GM21360 (cell line): Measurements from ENCODE around the gene MAP3K5.

Experiments used
- ATAC-seq: cut with Tn5 transposase; IDR thresholded peaks from one replicate; pipeline ENCODE4 v1.9.1; 2021; ENCODE audit warnings: mild to moderate bottlenecking, moderate library complexity; ENCODE audit not compliant: unreplicated experiment

The MAP3K5 gene

GRCh38 chr6:136550045-136550329 lies 242.3 kb downstream of the MAP3K5 start:
- peak; percentile 46 for ATAC-seq

GRCh38 chr6:136549300-136550044 lies 242.8 kb downstream of the MAP3K5 start:
- no peak for ATAC-seq

- ATAC-seq = no peak
Observed at GRCh38 chr6:136548582-136549299, 243.5 kb downstream of the MAP3K5 start.

- no peak for ATAC-seq
Observed at GRCh38 chr6:136547871-136548270, 244.4 kb downstream of the MAP3K5 start.

GRCh38 chr6:136547336-136547735 lies 244.9 kb downstream of the MAP3K5 start:
- no peak for ATAC-seq

- no peak for ATAC-seq
Observed at GRCh38 chr6:136546331-136546730, 245.9 kb downstream of the MAP3K5 start.

GRCh38 chr6:136544326-136544725 lies 248.0 kb downstream of the MAP3K5 start:
- ATAC-seq = no peak

- ATAC-seq = no peak
Observed at GRCh38 chr6:136541395-136541794, 250.9 kb downstream of the MAP3K5 start.

- no peak for ATAC-seq
Observed at GRCh38 chr6:136539967-136540652, 252.2 kb downstream of the MAP3K5 start.

- no peak for ATAC-seq
Observed at GRCh38 chr6:136538836-136539235, 253.4 kb downstream of the MAP3K5 start.

- ATAC-seq = no peak
Observed at GRCh38 chr6:136535880-136536650, 256.2 kb downstream of the MAP3K5 start.

- no peak for ATAC-seq
Observed at GRCh38 chr6:136535017-136535765, 257.1 kb downstream of the MAP3K5 start.

GRCh38 chr6:136534268-136534667 lies 258.0 kb downstream of the MAP3K5 start:
- no peak for ATAC-seq

- ATAC-seq = no peak
Observed at GRCh38 chr6:136533487-136533886, 258.8 kb downstream of the MAP3K5 start.

- ATAC-seq = no peak
Observed at GRCh38 chr6:136532030-136532429, 260.2 kb downstream of the MAP3K5 start.

GRCh38 chr6:136529710-136530109 lies 262.6 kb downstream of the MAP3K5 start:
- no peak for ATAC-seq

GRCh38 chr6:136528477-136528876 lies 263.8 kb downstream of the MAP3K5 start:
- no peak for ATAC-seq

- ATAC-seq = no peak
Observed at GRCh38 chr6:136527831-136528230, 264.4 kb downstream of the MAP3K5 start.

- no peak for ATAC-seq
Observed at GRCh38 chr6:136526937-136527336, 265.3 kb downstream of the MAP3K5 start.

- ATAC-seq = no peak
Observed at GRCh38 chr6:136526196-136526930, 265.9 kb downstream of the MAP3K5 start.
